ENCODE measurements around the gene RNF11.

The RNF11 gene

DNA sequence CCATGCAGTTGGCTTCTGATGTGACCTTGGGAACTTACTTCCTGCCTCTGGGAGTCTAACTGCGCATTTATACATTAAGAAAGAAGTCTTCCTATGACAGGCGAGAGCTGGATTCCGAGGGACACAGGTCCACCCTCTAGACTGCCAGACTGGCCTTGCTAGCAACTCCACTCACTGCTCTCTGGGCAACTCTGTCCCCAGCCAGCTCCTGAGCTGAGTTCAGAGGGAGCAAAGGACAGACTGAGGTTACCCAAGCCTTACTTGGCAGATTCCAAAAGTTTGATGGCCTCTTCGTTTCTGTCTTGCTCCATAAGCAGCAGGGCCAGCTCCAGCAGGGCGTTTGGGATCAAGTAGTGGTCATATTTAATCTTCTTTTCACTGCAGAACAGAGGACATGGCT, 52.5 kb downstream of the RNF11 start:
- TF ChIP-seq, protein P1, sequence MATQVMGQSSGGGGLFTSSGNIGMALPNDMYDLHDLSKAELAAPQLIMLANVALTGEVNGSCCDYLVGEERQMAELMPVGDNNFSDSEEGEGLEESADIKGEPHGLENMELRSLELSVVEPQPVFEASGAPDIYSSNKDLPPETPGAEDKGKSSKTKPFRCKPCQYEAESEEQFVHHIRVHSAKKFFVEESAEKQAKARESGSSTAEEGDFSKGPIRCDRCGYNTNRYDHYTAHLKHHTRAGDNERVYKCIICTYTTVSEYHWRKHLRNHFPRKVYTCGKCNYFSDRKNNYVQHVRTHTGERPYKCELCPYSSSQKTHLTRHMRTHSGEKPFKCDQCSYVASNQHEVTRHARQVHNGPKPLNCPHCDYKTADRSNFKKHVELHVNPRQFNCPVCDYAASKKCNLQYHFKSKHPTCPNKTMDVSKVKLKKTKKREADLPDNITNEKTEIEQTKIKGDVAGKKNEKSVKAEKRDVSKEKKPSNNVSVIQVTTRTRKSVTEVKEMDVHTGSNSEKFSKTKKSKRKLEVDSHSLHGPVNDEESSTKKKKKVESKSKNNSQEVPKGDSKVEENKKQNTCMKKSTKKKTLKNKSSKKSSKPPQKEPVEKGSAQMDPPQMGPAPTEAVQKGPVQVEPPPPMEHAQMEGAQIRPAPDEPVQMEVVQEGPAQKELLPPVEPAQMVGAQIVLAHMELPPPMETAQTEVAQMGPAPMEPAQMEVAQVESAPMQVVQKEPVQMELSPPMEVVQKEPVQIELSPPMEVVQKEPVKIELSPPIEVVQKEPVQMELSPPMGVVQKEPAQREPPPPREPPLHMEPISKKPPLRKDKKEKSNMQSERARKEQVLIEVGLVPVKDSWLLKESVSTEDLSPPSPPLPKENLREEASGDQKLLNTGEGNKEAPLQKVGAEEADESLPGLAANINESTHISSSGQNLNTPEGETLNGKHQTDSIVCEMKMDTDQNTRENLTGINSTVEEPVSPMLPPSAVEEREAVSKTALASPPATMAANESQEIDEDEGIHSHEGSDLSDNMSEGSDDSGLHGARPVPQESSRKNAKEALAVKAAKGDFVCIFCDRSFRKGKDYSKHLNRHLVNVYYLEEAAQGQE (IDR thresholded peaks at IDR 0.05; ENCODE audit: insufficient read depth in 1 of 2, low read depth in 2 of 2, low read length in 2 of 2): no peak
- TF ChIP-seq SIN3A (IDR thresholded peaks at IDR 0.05; ENCODE audit: borderline replicate concordance, insufficient read depth, low read length) (no peak), POLR2AphosphoS5 (IDR thresholded peaks at IDR 0.05; ENCODE audit: low read depth, low read length) (no peak), TAF1 (IDR thresholded peaks at IDR 0.05; ENCODE audit: borderline replicate concordance, insufficient read depth, low read length) (no peak), FOXP2 (optimal IDR thresholded peaks at IDR 0.05; ENCODE audit: borderline replicate concordance, extremely low read depth, extremely low read length, insufficient read depth) (no peak)

DNA sequence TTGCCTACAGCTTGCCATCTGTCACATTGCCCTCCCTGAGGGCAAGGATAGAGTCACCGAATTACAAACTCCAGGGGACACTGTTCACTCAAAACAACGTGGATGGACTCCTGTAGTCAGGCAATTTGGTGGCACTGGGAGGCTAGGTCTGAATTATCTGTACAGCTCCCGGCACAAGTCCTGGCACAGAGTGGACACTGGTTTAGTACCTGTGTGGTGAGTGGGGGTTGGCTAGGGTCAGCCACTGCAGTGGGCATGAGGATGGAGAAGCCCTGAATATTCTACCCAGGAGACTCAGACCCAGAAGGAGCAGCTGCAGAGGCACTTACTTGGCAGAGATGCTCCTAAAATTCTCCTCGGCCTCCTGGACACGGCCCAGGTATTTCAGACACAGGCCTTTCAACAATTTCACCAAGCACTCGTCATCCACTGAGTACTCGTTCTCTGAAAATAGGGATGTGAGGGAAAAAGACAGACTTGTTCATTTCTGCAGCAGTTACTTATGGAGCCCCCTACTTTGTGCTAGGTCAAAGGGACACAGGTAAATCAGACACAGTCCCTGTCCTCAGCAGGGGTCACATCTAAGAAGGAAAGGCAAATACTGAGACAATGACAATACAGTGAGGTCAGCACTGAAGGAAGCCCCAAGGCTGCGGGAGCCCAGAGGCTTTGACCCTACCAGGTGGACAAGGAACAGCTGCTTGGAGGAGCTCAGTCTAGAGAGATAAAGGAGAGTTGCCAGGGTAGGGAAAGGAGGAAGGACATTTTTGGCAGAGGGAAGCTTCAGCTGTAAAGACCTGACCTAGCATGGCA, 53.8 kb downstream of the RNF11 start:
- TF ChIP-seq, protein P1 (IDR thresholded peaks at IDR 0.05; ENCODE audit: insufficient read depth in 1 of 2, low read depth in 2 of 2, low read length in 2 of 2): no peak
- no peak for TF ChIP-seq FOXP2 (optimal IDR thresholded peaks at IDR 0.05; ENCODE audit: borderline replicate concordance, extremely low read depth, extremely low read length, insufficient read depth)
- TF ChIP-seq POLR2AphosphoS5 (IDR thresholded peaks at IDR 0.05; ENCODE audit: low read depth, low read length): no peak
- TF ChIP-seq TAF1 (IDR thresholded peaks at IDR 0.05; ENCODE audit: borderline replicate concordance, insufficient read depth, low read length): no peak

DNA sequence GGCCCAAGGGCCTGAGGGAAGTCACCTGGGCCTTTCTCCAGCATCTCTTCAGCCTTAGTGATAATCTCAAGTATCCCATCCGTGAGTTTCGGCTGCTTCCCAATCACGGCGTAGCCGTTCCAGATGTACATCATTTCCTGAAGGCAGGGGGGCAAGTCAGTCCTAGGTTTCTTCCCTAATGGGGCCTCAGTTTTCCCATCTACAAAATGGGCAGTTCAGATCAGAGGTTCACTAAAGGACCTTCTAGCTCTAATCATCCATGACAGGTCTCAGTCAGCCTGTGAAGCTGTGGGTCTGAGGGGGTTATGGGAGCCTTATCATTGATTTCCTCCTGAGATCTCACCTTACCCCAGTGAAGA, 54.4 kb downstream of the RNF11 start:
- TF ChIP-seq TAF1 (IDR thresholded peaks at IDR 0.05; ENCODE audit: borderline replicate concordance, insufficient read depth, low read length): no peak
- no peak for TF ChIP-seq POLR2AphosphoS5 (IDR thresholded peaks at IDR 0.05; ENCODE audit: low read depth, low read length)
- TF ChIP-seq, protein P1 (IDR thresholded peaks at IDR 0.05; ENCODE audit: insufficient read depth in 1 of 2, low read depth in 2 of 2, low read length in 2 of 2): no peak
- TF ChIP-seq SIN3A (IDR thresholded peaks at IDR 0.05; ENCODE audit: borderline replicate concordance, insufficient read depth, low read length): no peak
- TF ChIP-seq FOXP2 (optimal IDR thresholded peaks at IDR 0.05; ENCODE audit: borderline replicate concordance, extremely low read depth, extremely low read length, insufficient read depth): no peak

DNA sequence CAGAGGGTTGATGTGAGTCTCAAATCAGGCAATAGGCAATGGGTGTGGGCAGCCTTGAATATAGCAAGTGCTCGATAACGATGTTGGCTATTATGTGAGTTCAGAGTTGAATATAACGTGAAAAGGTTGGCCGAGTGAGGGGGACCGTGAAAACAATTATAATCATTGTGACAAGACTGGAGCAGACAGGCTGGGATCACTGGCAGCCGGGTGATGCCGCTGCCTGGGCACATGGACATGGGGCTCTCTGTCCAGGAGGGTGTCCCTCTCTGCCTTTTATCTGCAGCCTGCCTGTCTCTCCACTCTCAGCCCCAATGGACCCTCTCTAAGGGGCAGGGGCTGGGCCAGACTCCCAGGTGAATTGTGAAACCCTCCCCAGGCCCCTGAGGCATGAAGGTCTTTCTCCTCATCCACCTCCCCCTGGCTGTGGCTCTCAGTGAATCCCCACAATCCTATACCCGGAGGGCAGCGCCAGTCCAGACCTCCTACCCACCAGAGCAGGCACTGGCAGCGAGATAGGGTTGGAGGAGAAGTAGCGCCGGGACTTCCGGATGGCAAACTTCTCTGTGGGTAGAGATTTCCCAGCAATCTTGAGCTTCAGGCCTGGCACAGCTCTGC, 57.9 kb downstream of the RNF11 start:
- TF ChIP-seq SIN3A (IDR thresholded peaks at IDR 0.05; ENCODE audit: borderline replicate concordance, insufficient read depth, low read length): no peak
- TF ChIP-seq TAF1 (IDR thresholded peaks at IDR 0.05; ENCODE audit: borderline replicate concordance, insufficient read depth, low read length): no peak
- no peak for TF ChIP-seq FOXP2 (optimal IDR thresholded peaks at IDR 0.05; ENCODE audit: borderline replicate concordance, extremely low read depth, extremely low read length, insufficient read depth)
- TF ChIP-seq, protein P1 (IDR thresholded peaks at IDR 0.05; ENCODE audit: insufficient read depth in 1 of 2, low read depth in 2 of 2, low read length in 2 of 2): no peak
- TF ChIP-seq POLR2AphosphoS5 (IDR thresholded peaks at IDR 0.05; ENCODE audit: low read depth, low read length): no peak

Data from PFSK-1 (cell line).